Measurements from ENCODE around the gene C6orf47.
A peak's percentile ranks its signal among the peaks of the same experiment; 100 is the strongest.

Gene C6orf47

GRCh38 chr6:31665501-31666336 lies 5.1 kb upstream of the C6orf47 start, which contains the start of gene CSNK2B:
Gene CSNK2B (plus strand): TSS chr6:31666080. CDS start chr6:31666832, 752 bp downstream.
- peak; percentile 86 for ATAC-seq
- TF ChIP-seq ZC3H10 (CRISPR knock-in tag; IDR thresholded peaks at IDR 0.05), result no peak
- peak; percentile 83 for TF ChIP-seq PATZ1 (CRISPR knock-in tag; IDR thresholded peaks at IDR 0.05; ENCODE audit: borderline replicate concordance)

- TF ChIP-seq GLIS3 (CRISPR knock-in tag; IDR thresholded peaks at IDR 0.05) (no peak), PPARA (CRISPR knock-in tag; IDR thresholded peaks at IDR 0.05; ENCODE audit: borderline replicate concordance) (no peak), CSRNP3 (CRISPR knock-in tag; IDR thresholded peaks at IDR 0.05) (no peak), CSDC2 (CRISPR knock-in tag; IDR thresholded peaks at IDR 0.05) (no peak), PATZ1 (CRISPR knock-in tag; IDR thresholded peaks at IDR 0.05; ENCODE audit: borderline replicate concordance) (no peak), ZC3H10 (CRISPR knock-in tag; IDR thresholded peaks at IDR 0.05) (no peak), CREB5 (CRISPR knock-in tag; IDR thresholded peaks at IDR 0.05; ENCODE audit: low read depth) (no peak), ZNF565 (CRISPR knock-in tag; conservative IDR thresholded peaks at IDR 0.05; ENCODE audit: low read depth) (no peak), TCF4 (CRISPR knock-in tag; IDR thresholded peaks at IDR 0.05; ENCODE audit: borderline replicate concordance) (no peak), OSR1 (CRISPR knock-in tag; IDR thresholded peaks at IDR 0.05) (no peak), ISL1 (CRISPR knock-in tag; IDR thresholded peaks at IDR 0.05) (no peak), TSHZ2 (CRISPR knock-in tag; IDR thresholded peaks at IDR 0.05) (no peak), POU6F1 (CRISPR knock-in tag; IDR thresholded peaks at IDR 0.05; ENCODE audit: borderline replicate concordance, low read depth) (no peak), ZNF70 (CRISPR knock-in tag; IDR thresholded peaks at IDR 0.05) (no peak), BACH2 (CRISPR knock-in tag; IDR thresholded peaks at IDR 0.05; ENCODE audit: borderline replicate concordance) (no peak), ZFP30 (CRISPR knock-in tag; IDR thresholded peaks at IDR 0.05) (no peak), ZNF8 (CRISPR knock-in tag; IDR thresholded peaks at IDR 0.05) (no peak)
- peak; percentile 71 for ATAC-seq
These were observed 4.4 kb upstream of the C6orf47 start, which contains the start of gene GPANK1 for GRCh38 chr6:31664790-31665500. Gene GPANK1 (minus strand): TSS chr6:31664997. CDS start chr6:31664478, 519 bp downstream.

Data from SK-N-SH treated with all-trans-retinoic acid at 6 μM for 48 hours (cell line).